HG02623 (cell line): Measurements from ENCODE around the gene LRG1.

Experiments used
- ATAC-seq: cut with Tn5 transposase; IDR thresholded peaks from one replicate; pipeline ENCODE4 v1.9.1; 2021; ENCODE audit warnings: moderate library complexity; ENCODE audit not compliant: unreplicated experiment

Gene LRG1

DNA sequence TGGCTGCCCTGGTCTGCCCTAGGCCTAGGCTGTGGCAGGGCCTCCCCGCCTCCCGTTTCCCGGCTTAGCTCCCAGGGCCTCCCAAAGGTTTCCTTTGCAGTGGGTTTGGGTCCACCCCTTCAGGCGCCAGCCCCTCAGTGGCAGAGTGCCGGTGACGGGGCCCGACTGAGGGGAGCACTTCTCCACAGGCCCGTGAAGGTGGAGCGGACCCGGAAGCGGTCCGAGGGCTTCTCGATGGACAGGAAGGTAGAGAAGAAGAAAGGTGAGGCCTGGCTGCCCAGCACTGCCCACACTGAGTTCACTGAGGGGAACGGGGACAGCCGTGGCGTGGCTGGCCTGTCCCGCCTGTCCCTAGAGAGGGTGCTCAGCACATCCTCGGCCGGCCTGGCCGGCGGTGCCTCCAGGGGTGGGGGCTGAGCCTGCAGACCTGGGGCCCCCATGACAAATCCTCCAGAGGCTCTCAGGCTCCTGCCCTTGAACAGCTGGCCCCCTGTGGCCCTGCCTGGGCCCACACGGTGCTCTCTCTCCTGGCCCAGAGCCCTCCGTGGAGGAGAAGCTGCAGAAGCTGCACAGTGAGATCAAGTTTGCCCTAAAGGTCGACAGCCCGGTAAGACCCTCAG lies 42.0 kb downstream of the LRG1 start:
- no peak for ATAC-seq

DNA sequence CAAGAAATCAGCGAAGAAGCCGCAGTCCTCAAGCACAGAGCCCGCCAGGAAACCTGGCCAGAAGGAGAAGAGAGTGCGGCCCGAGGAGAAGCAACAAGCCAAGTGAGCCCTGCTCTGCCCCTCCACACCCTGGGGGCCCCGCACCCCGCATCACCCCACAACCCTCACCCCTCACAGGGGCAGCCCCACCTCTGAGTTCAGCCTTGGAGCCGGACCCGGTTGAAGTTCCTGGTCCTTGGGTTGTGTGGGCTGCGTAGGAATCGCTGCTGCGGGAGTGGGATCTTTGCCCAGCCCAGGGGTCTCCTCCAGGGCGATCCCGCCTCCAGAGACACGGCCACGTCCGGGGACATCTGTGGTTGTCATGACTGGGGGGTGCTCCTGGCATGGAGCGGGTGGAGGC lies 43.5 kb downstream of the LRG1 start:
- ATAC-seq: no peak

DNA sequence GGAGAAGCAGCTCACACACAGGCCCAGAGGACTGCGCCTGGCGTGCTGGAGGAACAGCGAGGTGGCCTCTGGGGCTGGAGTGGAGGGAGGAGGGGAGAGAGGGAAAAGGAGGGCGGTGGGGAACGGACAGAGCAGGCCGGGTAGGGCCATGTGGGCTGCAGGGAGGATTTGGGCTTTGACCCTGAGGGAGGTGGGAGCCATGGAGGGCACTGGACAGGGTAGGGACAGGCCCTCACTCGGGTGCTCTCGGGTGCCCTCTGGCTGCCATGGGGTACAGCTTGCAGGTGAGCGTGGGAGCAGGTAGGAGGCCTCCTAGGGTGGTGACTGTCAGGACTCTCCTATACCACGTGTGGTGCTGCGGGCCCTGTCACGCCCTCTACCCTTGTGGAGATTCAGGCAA lies 44.4 kb downstream of the LRG1 start:
- ATAC-seq: no peak

DNA sequence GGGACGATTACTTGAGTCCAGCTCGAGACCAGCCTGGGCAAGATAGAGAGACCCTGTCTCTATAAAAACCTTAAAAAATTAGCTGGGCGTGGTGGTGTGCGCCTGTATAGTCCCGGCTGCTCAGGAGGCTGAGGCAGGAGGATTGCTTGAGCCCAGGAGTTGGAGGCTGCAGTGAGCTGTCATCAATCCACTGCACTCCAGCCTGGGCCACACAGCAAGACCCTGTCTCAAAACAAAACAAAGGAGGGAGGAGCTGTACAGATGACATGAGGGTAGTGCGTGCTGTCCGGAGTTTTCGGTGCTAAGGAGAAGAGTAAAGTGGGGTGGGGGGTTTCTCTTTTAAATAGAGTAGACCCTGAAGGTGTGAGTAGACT lies 45.2 kb downstream of the LRG1 start:
- ATAC-seq: no peak

DNA sequence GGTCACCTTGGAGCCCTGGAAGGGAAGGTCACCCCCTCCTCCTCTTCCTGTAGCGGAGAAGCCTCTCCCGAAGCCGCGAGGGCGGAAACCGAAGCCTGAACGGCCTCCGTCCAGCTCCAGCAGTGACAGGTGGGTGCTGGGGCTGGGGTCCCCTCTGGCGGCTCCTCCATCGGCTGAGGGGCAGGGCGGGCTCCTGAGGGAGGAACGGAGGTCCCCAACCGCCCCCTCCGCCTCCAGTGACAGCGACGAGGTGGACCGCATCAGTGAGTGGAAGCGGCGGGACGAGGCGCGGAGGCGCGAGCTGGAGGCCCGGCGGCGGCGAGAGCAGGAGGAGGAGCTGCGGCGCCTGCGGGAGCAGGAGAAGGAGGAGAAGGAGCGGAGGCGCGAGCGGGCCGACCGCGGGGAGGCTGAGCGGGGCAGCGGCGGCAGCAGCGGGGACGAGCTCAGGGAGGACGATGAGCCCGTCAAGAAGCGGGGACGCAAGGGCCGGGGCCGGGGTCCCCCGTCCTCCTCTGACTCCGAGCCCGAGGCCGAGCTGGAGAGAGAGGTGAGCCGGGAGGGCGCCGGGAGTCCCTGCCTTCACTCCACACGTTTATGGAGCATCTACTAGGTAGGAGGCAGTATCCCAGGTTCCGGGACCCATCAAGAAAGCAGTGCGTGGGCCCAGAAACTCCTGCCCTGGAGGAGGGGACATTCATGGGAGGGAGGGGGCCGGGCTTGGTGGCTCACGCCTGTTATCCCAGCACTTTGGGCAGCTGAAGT lies 45.7 kb downstream of the LRG1 start:
- ATAC-seq: no peak

DNA sequence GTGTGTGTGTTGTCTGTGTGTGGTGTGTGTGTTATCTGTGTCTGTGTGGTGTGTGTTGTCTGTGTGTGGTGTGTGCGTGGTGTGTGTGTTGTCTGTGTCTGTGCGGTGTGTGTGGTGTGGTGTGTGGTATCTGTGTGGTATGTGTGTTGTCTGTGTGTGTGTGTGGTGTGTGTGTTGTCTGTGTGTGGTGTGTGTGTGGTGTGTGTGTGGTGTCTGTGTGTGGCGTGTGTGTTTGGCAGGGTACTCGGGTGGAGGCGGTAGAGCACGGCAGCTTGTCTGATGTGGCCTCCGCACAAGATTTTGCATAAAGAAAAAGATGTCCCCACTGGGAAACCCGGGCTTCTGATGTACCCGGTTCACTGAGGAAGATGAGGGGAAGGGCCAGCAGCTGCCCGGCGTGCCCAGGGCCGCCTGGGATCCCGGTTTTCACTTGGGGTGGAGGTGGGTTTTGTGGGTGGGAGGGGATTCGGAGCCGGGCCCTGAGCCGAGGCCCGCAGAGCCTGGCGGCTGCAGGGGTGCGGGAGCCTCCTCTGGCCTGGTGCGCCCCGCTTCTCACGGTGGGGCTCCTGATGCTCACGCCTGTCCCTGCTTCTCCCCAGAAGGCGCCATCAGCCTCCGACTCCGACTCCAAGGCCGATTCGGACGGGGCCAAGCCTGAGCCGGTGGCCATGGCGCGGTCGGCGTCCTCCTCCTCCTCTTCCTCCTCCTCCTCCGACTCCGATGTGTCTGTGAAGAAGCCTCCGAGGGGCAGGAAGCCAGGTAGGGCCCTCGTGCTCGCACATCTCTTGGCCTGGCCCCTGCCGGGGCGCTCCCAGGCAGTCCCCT lies 46.5 kb downstream of the LRG1 start:
- ATAC-seq: no peak

DNA sequence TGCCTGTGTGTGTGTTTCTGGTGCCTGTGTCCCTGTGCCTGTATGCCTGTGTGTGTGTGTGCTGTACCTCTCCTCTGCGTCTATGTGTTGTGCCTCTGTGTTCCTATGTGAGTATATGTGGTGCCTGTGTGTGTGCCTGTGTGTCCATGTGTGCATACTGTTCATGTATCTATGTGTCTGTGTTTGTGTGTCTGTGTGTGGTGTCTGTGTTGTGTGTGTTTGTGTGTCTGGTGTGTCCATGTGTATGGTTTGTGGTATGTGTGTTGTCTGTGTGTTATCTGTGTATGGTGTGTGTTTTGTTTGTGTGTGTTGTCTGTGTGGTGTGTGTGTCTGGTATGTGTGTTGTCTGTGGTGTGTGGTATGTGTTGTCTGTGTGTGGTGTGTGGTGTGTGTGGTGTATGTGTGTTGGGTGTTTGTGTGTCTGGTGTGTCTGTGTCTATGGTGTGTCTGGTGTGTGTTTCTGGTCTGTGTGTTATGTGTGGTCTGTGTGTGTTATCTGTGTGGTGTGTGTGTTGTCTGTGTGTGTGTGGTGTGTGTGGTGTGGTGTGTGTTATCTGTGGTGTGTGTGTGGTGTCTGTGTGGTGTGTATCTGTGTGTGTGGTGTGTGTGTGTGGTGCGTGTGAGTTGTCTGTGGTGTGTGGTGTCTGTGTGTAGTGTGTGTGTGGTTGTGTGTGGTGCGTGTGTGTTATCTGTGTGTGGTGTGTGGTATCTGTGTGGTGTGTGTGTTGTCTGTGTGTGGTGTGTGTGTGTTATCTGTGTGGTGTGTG lies 47.3 kb downstream of the LRG1 start:
- ATAC-seq: no peak

DNA sequence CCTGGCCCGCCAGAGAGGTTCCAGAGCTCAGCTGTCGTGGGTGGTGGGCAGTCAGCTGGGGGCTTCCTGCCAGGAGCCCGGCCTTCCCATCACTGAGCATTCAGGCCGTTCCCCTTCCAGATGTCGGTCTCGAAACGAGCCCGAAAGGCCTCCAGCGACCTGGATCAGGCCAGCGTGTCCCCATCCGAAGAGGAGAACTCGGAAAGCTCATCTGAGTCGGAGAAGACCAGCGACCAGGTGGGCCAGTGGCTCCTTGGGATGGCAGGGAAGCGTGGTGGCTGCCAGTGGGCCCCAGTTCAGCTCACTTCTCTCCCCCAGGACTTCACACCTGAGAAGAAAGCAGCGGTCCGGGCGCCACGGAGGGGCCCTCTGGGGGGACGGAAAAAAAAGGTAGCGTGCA lies 48.4 kb downstream of the LRG1 start:
- ATAC-seq: no peak

DNA sequence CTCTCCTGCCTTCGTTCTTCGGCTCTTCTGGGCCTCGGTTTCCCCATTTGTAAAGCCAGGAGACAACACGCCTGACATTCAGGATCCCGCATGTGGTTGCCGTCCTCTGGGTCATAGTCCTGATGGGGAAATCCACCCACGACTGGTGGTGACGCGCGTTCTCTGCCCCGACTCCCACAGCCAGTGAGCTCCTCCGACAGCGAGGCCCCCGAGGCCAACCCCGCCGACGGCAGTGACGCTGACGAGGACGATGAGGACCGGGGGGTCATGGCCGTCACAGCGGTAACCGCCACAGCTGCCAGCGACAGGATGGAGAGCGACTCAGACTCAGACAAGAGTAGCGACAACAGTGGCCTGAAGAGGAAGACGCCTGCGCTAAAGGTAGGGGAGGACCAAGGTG lies 51.3 kb downstream of the LRG1 start:
- ATAC-seq: no peak

DNA sequence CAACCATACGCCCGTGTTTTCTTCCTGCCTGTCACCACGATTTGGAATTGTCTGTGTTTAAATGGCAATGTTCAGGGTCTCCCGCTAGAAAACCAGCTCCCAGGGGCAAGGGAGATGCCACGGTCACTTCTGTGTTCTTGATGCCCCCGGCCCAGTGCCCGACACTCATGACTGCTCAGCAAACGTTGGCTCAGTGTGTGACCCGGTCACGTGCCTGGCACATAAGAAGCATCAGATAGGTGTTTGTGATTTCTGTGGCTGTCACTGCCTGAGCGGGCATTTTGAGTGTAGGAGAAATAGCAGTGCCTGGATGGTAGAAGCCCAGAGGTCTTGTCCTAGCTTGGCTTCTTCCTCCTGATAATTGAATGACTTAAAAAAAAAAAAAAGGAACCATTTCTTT lies 52.3 kb downstream of the LRG1 start:
- ATAC-seq: no peak
